Activated CD4-positive, alpha-beta memory T cell treated with anti-CD3 and anti-CD28 coated beads for 36 hours (primary cell): ENCODE data around the gene NELFCD. TPM values are rescaled to one million over a fixed set of nuclear protein-coding genes. Genes with fewer than 3 reads are reported as not detected.

ENCODE experiments used
- total RNA-seq, 2 experiments: library from RNA; stranded (reverse); gene quantifications; one replicate each; pipeline ENCODE4 v1.2.3, GENCODE V29; 2021

NELFCD gene
- total RNA-seq, 2 experiments from 2014 or later, result 80.5 to 92.3 TPM

Other genes starting within 250 kb of the NELFCD start
- gene GNAS-AS1, start 130.4 kb upstream of the NELFCD start, total RNA-seq, result 1 to 10 TPM; 1.1 to 1.3 TPM
- 100 to 1,000 TPM; 658 to 692 TPM for gene GNAS, start 128.5 kb upstream of the NELFCD start, total RNA-seq
- 10 to 100 TPM; 32.9 to 34.8 TPM for gene CTSZ, start 26.0 kb downstream of the NELFCD start, total RNA-seq
- gene TUBB1, start 38.2 kb downstream of the NELFCD start, total RNA-seq, result not detected
- gene ATP5F1E, start 51.1 kb downstream of the NELFCD start, total RNA-seq, result 10 to 100 TPM; 82.2 to 90.4 TPM
- gene PRELID3B, start 61.5 kb downstream of the NELFCD start, total RNA-seq, result 100 to 1,000 TPM; 148 to 151 TPM
- 1 to 10 TPM; 7.6 to 9.4 TPM for gene ZNF831, start 182.6 kb downstream of the NELFCD start, total RNA-seq